ENCODE results near the gene SNX33. TPM values are rescaled to one million over a fixed set of nuclear protein-coding genes. Genes with fewer than 3 reads are reported as not detected.
A peak's percentile ranks its signal among the peaks of the same experiment; 100 is the strongest.
"Not testable (repeated sequence)": the region's sequence is repeated elsewhere in the genome, so short reads cannot be mapped to it uniquely, and the experiment has no call there.

The SNX33 gene
- total RNA-seq, 1 donor from 2014 or later = 24.7 TPM

DNA sequence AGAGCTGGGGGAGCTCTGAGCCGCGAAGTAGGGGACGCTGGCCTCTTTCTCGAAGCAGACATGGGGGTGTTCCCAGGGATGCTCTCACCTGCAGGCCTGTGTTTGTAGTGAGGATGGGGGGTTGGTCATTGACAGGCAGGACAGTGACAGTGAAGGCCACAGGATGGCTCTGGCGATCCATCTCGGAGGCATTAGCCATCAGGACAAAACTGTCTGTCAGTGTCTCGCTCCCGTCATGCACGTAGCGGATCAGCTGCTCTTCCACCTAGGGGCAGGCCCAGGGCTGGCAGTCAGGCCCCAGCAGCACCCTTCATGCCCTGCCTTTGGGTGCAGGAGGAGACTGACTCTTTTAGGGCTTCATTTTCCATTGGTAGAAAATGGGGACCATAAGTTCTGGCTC, 36.9 kb downstream of the SNX33 start:
- ATAC-seq = no peak

DNA sequence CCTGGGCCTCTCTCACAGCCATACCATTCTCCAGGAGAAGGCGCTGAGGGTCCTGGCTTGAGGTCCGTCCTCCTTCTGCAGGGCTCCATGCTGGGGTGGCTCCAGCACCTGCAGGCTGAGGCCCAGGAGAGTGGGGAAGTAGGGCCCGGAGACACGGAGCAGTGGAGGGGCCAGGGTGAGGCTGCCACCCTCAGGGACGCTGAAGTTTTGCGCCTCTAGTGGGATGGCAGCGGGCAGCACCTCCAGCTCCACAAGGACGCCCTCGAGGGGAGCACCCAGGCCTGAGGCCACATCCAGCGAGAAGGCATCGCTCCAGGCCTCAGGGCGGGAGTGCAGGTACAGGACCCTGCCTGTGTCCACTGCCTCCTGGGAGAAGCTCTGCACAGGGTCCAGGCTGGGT, 37.5 kb downstream of the SNX33 start:
- ATAC-seq = no peak

DNA sequence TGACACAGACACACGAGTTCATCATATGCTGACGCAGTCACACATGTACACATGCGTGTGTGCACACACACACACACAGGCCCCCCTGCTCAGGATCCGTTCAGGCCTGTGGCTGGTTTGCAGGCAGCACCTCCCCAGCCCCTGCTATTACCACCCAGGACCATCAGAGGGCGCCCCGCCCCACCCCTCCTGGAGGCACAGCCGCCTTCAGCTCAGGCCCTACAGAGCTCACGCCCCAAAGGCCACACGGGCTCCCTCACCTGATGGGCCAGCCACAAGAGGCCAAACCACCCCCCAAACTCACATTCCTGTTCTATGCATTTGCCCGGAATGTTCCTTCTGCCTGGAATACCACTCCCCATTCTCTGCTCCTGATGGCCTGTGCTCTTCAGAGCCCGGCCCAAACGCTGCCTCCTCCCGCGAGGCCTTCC, 38.5 kb downstream of the SNX33 start:
- ATAC-seq = peak; percentile 79

GRCh38 chr15:75687486-75688277, 40.0 kb downstream of the SNX33 start:
- no peak for ATAC-seq

DNA sequence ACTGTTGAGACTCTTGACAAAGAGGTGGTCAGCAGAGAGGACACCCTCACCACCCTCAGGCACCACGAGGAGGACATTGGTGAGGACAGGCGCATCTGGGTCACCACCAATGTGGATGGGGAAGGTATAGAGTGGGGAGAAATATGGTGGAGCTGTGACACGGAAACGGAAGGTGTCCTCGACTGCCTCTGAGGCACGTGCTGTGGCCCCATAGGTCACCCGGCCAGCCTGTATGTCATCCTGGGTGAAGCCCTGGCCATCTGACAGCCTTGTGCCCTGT, 40.5 kb downstream of the SNX33 start:
- no peak for ATAC-seq

GRCh38 chr15:75688831-75689230, 41.1 kb downstream of the SNX33 start:
- ATAC-seq = no peak

DNA sequence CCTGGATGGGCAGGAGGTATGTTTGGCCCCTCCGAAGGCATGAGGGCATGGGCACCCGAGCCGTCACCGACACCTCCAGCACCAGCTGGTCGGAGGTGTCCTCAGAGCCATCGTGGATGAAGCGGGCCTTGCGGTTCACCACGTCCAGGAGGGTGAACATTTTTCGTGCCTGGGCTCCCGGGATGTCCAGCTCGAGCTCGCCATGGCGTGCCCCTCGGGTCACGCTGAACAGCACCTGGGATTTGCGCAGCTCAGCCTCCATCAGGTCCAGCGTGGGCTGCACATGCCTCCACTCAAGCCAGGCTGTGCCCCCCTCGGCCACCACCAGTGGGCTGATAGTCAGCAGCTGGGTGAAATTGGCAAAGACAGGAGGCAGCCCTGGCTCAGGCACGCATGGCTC, 41.7 kb downstream of the SNX33 start:
- not testable (repeated sequence) for ATAC-seq

- not testable (repeated sequence) for ATAC-seq
These were observed 44.6 kb downstream of the SNX33 start for GRCh38 chr15:75692311-75692710.

- ATAC-seq = not testable (repeated sequence)
These were observed 45.3 kb downstream of the SNX33 start for GRCh38 chr15:75693028-75693427.

DNA sequence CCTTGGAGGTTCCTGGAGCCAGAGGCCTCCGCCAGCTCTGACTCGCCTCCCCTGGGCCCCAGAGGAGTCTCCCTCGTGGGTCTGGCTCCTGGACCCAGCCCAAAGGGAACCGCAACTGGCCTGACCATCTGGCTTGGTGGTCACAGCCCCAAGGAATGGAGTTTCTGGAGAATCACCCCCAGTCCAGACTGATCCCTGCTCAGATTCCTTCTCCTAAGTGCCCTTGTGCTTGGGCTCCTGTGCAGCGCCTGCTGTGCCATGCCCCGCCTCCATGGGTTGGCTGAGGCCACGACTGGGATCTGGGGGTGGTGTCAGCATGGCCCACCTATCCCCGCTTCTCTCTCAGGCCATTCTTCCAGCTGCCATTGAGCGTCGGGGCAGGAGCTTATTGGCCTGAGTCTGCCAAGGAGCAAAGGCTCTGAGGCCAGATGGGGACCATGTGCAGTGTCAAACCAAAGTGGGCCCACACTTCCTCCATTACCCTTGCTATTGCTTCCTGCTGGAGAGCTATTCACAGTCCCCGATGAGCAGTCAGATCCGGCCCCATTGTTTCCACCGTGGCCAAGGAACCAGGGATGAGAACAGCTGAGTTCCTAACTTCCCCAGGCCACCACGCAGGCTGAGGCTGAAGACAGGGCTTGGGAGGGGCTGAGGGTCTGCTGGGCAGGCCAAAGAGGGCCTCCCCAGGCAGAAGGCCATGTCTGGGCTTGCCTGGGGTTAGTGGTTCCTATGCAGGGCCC, 46.0 kb downstream of the SNX33 start:
- no peak for ATAC-seq

- ATAC-seq = peak; percentile 68
These were observed 46.8 kb downstream of the SNX33 start for GRCh38 chr15:75694241-75695182.

DNA sequence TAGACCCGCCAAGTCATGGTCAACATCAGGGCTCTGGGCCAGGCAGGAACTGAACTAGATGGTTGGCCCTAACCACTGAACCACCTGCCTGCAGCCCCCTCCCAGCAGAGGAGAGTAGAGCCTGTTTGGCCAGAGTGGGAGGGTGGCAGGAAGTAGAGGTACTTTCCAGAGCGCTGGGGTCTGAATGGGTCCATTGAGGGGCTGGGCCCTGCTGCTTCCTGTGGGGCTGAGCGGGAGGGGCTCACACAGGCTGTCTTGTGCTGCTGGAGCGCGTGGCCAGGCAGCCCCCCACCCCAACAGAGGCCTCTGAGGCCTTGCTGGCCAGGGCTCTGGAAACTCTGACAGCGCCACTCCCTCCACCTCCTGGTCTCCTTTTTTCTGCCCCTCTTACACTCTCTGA, 47.5 kb downstream of the SNX33 start:
- ATAC-seq = no peak

DNA sequence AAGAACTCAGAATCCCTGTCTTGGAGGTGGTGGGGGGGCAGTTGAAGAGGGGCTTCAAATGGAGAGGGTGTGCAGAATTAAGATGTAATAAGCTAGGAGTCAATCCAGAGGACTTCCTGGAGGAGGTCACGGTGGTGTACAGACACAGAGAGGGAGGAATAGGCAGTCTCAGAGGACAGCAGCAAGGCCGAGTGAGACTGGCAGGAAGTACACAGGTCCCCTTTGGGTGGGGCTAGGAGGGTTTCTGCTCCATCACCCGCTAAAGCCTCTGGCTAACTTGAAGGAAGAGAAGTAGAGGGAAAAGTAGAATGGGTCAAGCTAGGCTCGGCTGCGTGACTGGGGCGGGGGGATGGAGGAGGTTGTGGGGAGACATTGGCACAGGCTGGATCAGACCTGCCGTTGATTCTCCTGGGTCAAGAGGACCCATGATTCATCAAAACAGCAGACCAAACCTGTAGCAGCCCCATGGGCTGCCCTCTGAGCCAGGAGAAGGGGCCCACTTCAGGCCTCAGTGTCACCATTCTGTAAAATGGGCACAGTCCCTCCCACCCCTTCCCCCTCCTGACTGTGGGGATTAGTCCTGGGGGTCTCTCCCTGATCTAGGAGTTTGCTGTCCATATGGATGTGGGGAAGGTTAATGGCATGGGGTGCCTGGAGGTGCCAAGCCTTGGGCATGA, 48.1 kb downstream of the SNX33 start:
- ATAC-seq = no peak

- ATAC-seq = peak; percentile 63
These were observed 48.6 kb downstream of the SNX33 start for GRCh38 chr15:75696311-75696720.

DNA sequence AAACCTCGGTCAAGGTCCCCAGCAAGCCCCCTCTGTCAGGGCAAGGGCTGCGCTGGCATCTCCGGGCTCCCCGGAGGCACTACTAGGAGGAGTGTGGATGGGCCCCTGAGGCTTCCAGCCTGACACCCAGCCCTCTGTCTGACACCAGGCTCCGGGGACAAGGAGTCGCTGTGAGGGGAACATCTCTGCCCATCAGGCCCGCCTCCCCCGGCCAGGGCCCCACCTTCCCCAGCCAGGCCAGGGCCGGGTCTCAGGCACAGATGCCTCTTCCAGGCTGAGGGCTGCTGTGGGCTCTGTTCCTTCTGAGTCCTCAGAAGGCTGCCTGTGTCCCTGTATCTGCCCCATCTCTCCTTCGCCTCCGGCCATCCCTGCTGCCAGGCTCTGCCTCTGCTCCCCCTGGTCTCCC, 49.1 kb downstream of the SNX33 start:
- ATAC-seq = peak; percentile 2

DNA sequence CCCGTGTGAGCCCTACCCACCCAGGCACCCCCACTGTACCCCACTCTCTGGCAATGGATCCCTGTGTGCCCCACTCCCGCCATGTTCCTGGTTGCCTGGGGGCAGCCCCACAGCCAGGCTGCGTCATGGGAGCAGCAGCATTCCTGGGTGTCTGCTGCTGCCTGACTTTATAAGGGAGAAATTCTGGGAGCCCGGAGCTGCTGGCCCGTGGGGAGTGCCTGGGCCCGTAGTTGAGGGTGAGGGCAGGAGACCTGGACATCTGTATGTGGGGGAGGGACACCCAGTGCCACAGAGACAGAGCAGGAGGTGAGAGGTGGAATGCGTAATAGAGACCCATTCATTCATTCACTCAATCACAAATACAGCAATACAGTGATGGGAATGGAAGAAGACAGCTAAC, 49.8 kb downstream of the SNX33 start:
- no peak for ATAC-seq

GRCh38 chr15:75697974-75698747, 50.4 kb downstream of the SNX33 start:
- not testable (repeated sequence) for ATAC-seq

DNA sequence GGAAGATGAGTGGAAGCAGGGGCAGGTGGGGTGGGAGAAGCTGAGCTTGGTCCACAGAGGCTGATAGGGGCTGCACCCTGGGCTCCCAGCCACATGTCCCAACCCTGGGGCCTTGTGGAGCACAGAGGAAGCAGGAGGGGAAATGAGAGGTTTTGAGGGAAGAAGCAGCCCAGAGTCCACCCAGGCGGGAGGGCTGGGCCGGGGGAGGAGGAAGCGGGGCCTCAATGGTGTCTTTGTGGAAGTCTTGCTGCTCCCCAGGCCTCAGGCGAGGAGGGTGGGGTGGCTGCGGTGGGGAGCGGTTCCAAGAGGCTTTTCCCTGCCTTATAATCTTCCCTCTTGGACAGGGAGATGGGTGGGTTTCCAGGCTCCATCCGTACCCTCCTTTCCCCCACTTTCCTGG, 51.8 kb downstream of the SNX33 start:
- not testable (repeated sequence) for ATAC-seq

DNA sequence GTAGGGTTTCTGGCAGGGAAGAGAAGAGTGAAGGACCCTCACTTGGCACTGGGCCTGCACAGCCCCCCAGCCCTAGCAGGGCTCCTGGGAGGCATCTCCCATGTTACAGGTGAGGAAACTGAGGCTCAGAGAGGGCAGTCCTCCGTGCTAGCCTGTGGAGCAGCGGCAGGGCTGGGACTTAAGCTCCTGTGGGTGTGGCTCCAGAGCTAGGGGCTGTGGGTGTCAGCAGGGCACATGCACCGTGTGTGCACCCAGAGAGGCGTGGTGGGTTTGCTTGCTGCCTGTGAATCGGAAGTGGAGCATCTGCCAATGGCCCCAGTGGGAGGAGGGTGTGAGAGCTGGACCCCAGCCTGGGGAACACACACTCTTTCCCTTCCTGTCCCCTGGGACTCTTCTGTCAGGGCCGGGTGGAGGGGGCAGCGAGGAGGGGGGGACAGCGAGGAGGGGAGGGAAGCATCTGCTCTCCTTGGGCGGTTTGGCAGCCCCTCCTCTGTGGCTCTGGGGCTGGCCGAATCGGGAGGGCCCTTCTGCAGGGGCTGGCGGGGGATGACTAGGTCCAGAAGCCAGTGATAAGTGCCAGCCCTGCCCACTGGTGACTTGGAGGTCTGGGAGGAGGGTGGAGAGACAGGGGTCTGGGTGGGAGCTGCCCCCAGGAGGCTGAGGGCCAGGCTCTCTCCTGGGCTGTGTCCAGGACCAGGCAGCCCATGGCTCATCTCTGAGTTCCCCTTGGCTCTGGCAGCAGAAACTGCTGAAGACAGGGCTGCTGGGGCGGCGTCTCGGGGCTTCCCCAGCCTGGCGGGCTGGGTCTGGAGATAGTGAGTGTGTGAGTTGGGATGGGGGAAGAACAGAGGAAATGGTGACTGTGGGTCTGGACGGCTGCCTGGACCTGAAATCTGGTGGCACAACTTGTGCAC, 52.5 kb downstream of the SNX33 start:
- peak; percentile 3 for ATAC-seq
